Stomach (tissue), 4 donors: Measurements from ENCODE around the gene SLC29A3.

Experiments used
- EP300 ChIP-seq: sonication (generic); formaldehyde crosslinking; IDR thresholded peaks from one replicate; pipeline ENCODE4 v1.6.1; 2017; ENCODE audit warnings: antibody characterized with exemption
- POLR2A ChIP-seq, 4 donors: fragments of 450-650 bp; IDR thresholded peaks; one replicate each; pipeline ENCODE4 v1.6.1; 2016; ENCODE audit warnings: antibody characterized with exemption in 4 of 4, control low read depth in 2 of 4, mild to moderate bottlenecking in 1 of 4, moderate library complexity in 1 of 4
- POLR2AphosphoS5 ChIP-seq, 3 donors: sonication (generic); formaldehyde crosslinking; IDR thresholded peaks; one replicate each; pipeline ENCODE4 v1.6.1; 2016; ENCODE audit warnings: antibody characterized with exemption in 3 of 3
- TF ChIP-seq, protein P1 (sequence below), 7 experiments: fragments of 450-650 bp in 4 of 7; fragments of 200-600 bp in 3 of 7; sonication (generic) in 3 of 7; IDR thresholded peaks; one replicate each; pipeline ENCODE4 v1.5.1; 2016 to 2019; ENCODE audit warnings: antibody characterized with exemption in 7 of 7, control low read depth in 2 of 7, mild to moderate bottlenecking in 1 of 7

- TF ChIP-seq, protein P1, sequence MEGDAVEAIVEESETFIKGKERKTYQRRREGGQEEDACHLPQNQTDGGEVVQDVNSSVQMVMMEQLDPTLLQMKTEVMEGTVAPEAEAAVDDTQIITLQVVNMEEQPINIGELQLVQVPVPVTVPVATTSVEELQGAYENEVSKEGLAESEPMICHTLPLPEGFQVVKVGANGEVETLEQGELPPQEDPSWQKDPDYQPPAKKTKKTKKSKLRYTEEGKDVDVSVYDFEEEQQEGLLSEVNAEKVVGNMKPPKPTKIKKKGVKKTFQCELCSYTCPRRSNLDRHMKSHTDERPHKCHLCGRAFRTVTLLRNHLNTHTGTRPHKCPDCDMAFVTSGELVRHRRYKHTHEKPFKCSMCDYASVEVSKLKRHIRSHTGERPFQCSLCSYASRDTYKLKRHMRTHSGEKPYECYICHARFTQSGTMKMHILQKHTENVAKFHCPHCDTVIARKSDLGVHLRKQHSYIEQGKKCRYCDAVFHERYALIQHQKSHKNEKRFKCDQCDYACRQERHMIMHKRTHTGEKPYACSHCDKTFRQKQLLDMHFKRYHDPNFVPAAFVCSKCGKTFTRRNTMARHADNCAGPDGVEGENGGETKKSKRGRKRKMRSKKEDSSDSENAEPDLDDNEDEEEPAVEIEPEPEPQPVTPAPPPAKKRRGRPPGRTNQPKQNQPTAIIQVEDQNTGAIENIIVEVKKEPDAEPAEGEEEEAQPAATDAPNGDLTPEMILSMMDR (IDR thresholded peaks at IDR 0.05) = no peak
- TF ChIP-seq POLR2AphosphoS5 (IDR thresholded peaks at IDR 0.05) (no peak), POLR2A (IDR thresholded peaks at IDR 0.05) (no peak), EP300 (no peak)
These were observed 26.0 kb downstream of the SLC29A3 start for GRCh38 chr10:71344993-71345480.
